ENCODE data around the gene PAGR1. TPM values are rescaled to one million over a fixed set of nuclear protein-coding genes. Genes with fewer than 3 reads are reported as not detected.
"Not testable (repeated sequence)": the region's sequence is repeated elsewhere in the genome, so short reads cannot be mapped to it uniquely, and the experiment has no call there.

PAGR1 gene
- total and polyA plus RNA-seq, 9 of the 15 experiments (the other 6 are each of a cell fraction or from before 2014, with no cell fraction given): 1.4 to 58.2 (median 16.8) TPM

- H4K20me1 ChIP-seq (replicated peaks; ENCODE audit: control insufficient read depth, insufficient read depth, low read length); ATAC-seq; H2AFZ ChIP-seq (ENCODE audit: low read depth, low read length); H3K4me1 ChIP-seq (replicated peaks in 1 of 2; ENCODE audit: control insufficient read depth in 2 of 2, insufficient read depth in 2 of 2, low read length in 2 of 2); BruUV-seq (replicated peaks); in situ Hi-C loops (cut with MboI); H3K9ac ChIP-seq (ENCODE audit: insufficient read depth in 1 of 2, low read depth in 2 of 2, low read length in 2 of 2); H3K36me3 ChIP-seq (ENCODE audit: control insufficient read depth, insufficient read depth, low read length); FAIRE-seq; H3K9me1 ChIP-seq (ENCODE audit: control insufficient read depth, insufficient read depth, low read length); H3K27ac ChIP-seq (ENCODE audit: extremely low read depth, low read depth, low read length); H3K4me2 ChIP-seq (ENCODE audit: insufficient read depth, low read length); H3K79me2 ChIP-seq (ENCODE audit: control insufficient read depth, insufficient read depth, low read length); H3K9me3 ChIP-seq (replicated peaks; ENCODE audit: control insufficient read depth, insufficient read depth, low read depth, low read length); CTCF ChIA-PET (ENCODE audit: low intra/inter-chr PET ratio); intact Hi-C loops (cut with micrococcal nuclease); H3K4me3 ChIP-seq; DNase-seq (ENCODE audit: extremely low read depth in 1 of 4, low spot score in 3 of 4): not testable (repeated sequence)
- POLR2A ChIA-PET: interaction anchor here (0.7 kb wide), 2 partner anchors 9 to 41 kb away, joined by 3 read pairs; no protein-coding TSS in a partner anchor
- TF ChIP-seq ZNF121 (CRISPR knock-in tag; conservative IDR thresholded peaks at IDR 0.05) (peak; percentile 91), BCOR (IDR thresholded peaks at IDR 0.05) (0 out of 2 replicates have a peak, but pooled peaks have one; percentile 34)
- 58% methylated on average over 4 of the region's 4 CpGs for WGBS (ENCODE audit: insufficient coverage, low coverage, missing lambda C conversion rate)
- H3K27me3 ChIP-seq (ENCODE audit: control insufficient read depth in 2 of 2, insufficient read depth in 2 of 2, low read length in 2 of 2): peaks cover 2 to 13% of the 10 kb centered on the region in 2 experiments; a peak in 3 of 5 replicates
Measured at GRCh38 chr16:29833219-29833618, 17.3 kb downstream of the PAGR1 start.

DNA sequence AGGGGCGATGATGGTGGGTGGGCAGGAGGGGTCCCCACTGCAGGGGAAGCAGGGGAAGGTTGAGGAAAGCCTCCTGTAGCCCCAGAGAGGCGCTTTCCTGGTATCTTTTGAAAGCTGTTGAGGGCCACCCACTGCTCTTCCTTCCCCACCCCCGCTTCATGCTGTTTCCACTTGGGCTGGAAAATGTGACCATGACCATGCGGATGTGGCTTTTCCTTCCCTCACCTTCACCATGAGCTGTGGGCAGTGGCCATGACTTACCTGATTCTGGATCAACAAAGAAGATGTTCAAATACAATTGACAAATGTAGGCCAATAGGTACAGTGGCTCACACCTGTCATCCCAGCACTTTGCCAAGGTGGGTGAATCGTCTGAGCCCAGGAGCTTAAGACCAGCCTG, 18.1 kb downstream of the PAGR1 start:
- ATAC-seq: no peak
- Histone ChIP-seq H4K20me1 (replicated peaks; ENCODE audit: control insufficient read depth, insufficient read depth, low read length) (no peaks in the 10 kb centered on the region), H3K9ac (ENCODE audit: insufficient read depth in 1 of 2, low read depth in 2 of 2, low read length in 2 of 2) (peak overlapping the region in 1 of 2 experiments; percentile 75; a peak in 1 of 4 replicates), H3K4me3 (no peak overlapping the region), H3K79me2 (ENCODE audit: control insufficient read depth, insufficient read depth, low read length) (no peaks in the 10 kb centered on the region), H3K4me2 (ENCODE audit: insufficient read depth, low read length) (no peak overlapping the region), H3K4me1 (replicated peaks in 1 of 2; ENCODE audit: control insufficient read depth in 2 of 2, insufficient read depth in 2 of 2, low read length in 2 of 2) (peaks cover 0 to 10% of the 10 kb centered on the region in 2 experiments; a peak in 2 of 5 replicates), H3K27me3 (ENCODE audit: control insufficient read depth in 2 of 2, insufficient read depth in 2 of 2, low read length in 2 of 2) (peaks cover 2 to 13% of the 10 kb centered on the region in 2 experiments; a peak in 3 of 5 replicates), H3K27ac (ENCODE audit: extremely low read depth, low read depth, low read length) (no peak overlapping the region), H3K9me1 (ENCODE audit: control insufficient read depth, insufficient read depth, low read length) (no peaks in the 10 kb centered on the region), H2AFZ (ENCODE audit: low read depth, low read length) (no peak overlapping the region), H3K9me3 (replicated peaks; ENCODE audit: control insufficient read depth, insufficient read depth, low read depth, low read length) (no peaks in the 10 kb centered on the region), H3K36me3 (ENCODE audit: control insufficient read depth, insufficient read depth, low read length) (no peaks in the 10 kb centered on the region)
- POLR2A ChIA-PET: interaction anchor here (1.1 to 1.4 kb wide), 2 partner anchors 9 to 11 kb away, joined by 4 to 6 read pairs; no protein-coding TSS in a partner anchor
- CTCF ChIA-PET (ENCODE audit: low intra/inter-chr PET ratio): no interaction called here
- DNase-seq (ENCODE audit: extremely low read depth in 1 of 4, low spot score in 3 of 4): no peak
- intact Hi-C loops (cut with micrococcal nuclease) (no loop called here), in situ Hi-C loops (cut with MboI) (no loop called here)
- no TSS peak for BruUV-seq (replicated peaks)
- no peak for TF ChIP-seq SFPQ (IDR thresholded peaks at IDR 0.05; ENCODE audit: low read depth, low read length)
- TF ChIP-seq EGR1 (conservative IDR thresholded peaks at IDR 0.05): 0 out of 2 replicates have a peak, but pooled peaks have one; percentile 12
- WGBS (ENCODE audit: insufficient coverage, low coverage, missing lambda C conversion rate): 29% methylated on average over 4 of the region's 5 CpGs
- no peak for FAIRE-seq

All from K562 (cell line).